Stimulated activated CD8-positive, alpha-beta memory T cell treated with anti-CD3 and anti-CD28 coated beads, Interleukin-2, amount 100 ng/mL, for 1 hour (primary cell): ENCODE data around the gene CRIP3.

Experiments used
- DNase-seq, 2 donors: peaks; one replicate each; pipeline ENCODE4 v3.0.0-alpha.2; 2020; ENCODE audit warnings: low read depth in 2 of 2

Gene CRIP3

DNA sequence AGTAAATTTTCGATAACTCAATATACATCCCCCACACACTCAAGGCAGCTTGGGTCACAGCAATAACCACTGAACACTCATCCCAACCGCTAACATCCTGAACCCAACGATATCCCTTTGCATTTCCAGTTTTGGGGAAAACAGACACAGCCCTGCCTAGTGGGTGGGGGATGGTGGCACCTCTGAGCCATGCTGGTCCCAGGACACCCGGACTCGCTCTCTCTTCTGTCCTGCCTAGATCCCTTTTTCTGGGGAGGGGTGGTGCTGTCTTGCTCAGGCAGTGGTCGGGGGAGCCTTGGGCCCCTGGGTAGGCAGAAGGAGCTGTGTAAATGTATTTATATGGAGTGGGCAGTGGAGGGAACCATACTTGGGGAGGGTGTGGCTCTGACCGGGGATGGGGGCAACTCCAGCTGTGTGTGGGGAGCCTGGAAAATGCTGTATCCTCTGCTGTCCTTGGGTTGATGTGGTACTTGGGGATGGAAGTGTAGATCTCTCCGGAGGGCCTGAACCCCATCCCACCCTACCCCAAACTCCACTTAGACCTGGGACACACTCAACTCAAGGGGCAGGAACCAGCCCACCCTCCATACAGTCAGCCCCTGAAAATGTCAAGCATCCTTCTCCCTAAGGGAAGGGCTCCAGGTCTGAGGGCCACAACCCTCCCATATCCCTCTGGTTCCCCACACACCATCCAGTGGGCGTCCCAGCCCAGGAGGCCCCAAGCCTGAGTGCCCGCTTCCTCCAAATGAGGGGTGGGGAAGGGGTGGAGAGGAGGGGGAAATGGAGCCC is 34.3 kb downstream of the CRIP3 start:
- DNase-seq, result no peak

DNA sequence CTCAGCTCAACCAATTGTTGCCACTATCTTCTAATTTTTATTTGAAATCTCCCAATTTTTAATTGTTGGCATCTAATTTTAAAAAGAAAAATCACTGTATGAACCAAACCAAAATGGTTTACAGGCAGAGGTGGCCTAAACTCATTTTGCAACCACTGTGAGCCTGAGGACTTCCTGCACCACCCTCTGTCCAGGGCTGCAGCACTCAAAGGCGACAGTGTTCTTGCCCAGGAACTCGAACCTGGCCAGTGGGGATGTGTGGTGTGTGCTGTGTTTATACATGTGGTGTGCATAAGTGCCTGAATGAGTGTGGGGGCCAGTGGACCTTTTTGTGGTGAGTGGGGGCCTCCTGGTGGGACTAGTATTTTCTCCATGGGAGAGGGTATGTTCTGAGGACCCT is 34.9 kb downstream of the CRIP3 start:
- no peak for DNase-seq

DNA sequence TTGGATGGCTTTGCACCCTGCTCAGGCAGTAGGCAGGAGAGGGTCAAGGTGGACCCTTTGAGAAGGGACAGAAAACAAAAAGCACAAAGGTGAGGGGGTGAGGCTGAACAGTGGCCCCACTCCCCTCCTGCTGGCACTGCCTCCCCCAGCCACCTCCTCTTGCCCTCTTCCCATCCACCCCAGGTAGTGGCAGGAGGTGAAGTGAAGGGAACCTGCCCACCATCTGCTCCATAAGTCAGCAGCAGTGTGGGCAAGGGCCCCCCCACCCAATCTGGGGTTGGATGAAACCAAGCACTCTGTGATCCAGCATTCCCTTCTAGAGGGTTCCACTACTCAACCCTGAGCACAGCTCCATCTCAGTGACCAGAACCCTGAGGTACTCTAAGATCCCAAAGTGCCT is 36.7 kb downstream of the CRIP3 start:
- no peak for DNase-seq

DNA sequence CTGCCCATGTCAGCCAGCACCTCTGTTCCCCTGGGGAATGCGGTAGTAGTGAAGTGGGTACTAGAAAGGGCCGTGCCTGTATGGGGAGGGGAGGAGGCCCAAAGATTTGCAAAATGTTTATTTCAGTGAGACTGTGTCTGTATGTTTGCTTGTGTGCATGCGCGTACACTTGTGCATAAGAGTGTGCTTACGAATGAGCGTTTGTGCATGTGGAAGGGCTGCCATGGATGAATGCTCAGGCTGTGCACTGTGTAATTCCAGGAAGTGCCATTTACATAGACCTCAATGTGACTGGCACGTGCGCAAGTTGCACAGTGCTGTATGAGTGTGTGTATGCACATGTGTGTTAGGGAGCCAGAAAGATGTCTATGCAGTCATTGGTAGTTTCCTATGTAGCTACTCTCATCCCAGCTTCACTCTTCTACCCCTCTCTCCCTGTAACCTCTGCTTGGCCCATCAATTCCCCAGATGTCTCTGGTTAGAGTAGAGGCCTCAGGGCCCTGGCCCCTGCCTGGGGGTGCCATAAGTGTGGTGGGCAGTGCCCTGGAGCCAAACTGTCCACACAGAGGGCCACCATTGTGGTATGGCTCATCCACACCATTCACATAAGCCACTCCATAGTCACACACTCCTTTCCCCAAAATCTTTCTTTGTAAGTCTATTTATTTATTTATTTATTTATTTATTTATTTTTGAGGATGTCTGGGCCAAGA is 37.4 kb downstream of the CRIP3 start:
- no peak for DNase-seq

DNA sequence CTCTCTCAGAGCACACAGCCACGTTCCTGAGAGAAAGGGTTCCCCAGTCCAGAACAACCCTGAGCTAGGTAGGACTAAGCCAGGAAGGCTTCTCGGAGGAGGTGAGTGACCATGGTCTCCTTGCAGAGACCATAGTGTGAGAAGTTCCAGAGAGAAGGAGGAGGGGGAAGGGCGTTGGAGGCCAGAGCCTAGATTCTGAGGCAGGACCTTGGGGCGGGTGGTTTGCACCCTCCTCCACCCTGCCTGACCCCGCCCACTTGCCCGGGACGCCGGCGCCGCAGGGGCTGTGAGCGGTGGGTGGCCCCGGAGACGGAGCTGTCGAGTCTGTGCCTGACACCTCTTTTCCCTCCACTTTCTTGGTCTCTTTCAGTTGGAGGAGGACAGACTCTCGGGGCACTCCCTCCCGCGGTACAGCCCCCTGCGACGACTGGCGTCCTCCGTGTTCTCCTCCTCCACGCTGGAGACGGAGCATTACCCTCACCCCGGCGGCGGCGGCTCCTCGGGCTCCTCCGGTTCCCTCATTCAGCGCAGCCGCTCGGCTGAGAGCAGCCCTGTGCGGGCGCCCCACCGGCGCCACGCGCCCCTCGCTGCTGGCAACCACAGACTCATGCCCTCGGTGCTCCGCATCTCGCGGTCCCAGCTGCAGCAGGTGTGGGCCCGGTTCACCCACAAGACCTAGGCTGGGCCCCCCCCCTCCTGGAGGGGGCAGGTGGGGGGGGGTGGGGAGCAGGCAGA is 39.2 kb downstream of the CRIP3 start:
- peak in 1 of 2 donors; percentile 22 for DNase-seq

DNA sequence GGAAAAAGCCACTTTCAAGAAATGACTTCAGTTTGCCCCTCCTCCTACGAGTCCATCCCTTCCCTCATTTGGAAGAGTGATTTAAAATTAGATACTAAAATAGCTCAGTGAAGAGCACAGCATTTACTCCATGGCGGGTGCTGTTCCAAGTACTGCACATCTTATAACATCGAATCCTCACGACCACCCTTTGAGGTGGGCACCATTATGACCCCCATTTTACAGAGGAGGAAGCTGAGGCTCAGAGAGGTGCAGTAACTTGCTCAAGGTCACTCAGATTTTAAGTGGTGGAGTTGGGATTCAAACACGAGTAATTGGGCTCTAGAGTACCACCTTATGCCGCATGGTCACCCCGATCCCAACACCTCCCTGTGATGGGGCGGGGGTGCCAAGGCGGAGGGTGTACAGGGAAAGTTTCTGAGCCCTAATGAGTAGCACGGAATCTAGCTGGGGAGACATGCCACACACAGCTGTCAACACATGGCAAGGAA is 39.8 kb downstream of the CRIP3 start:
- no peak for DNase-seq

DNA sequence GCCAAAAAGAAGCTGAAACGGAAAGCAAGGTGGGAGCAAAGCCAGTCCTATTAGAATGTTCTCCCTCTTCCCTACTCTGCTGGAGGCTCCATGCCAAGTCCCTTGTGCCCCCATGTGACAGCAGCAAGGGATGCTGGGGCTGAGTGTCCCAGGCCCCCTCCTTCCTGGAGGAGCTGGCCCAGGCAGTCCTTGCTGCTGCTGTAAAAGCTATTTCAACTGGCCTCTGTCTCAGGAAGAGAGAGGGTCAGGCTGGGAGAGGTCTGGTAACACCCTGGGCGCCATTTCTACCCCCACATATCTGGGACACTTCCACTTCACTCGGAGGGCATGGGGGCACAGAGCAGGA is 40.3 kb downstream of the CRIP3 start:
- no peak for DNase-seq

DNA sequence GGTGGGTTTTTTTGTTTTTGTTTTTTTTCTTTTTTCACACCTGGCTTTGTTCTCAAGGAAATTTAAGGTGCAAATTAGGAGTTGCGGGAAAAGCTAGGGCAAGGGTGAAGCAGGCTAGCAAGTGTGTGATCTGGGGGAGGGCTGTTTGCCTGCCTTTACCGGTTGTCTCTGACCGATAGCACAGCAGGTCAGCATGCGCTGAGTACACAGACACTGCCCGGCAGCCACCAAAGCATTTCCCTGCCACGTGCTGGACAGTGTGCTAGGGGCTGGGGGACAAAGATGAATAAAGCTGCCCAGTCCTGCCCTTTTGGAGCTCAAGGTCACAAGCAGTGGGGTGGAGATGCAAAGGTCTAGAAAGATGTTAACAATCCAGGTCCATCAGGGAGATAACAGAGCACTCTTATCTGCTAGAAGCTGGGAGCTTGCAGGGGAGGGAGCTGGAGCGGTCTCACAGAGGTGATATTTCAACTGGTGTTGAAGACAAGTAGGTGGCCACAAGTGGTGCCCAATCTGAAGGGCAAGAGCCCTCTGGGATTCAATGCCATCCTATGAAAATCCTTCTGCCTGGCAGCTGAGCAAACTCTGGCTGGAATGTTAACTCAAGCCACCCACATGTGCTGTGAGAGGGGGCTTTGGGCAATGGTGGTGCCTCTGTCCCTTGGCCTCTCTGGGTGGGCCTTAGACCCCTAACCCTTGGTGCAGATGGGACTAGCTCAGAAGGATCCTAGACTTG is 40.8 kb downstream of the CRIP3 start:
- DNase-seq, result no peak

DNA sequence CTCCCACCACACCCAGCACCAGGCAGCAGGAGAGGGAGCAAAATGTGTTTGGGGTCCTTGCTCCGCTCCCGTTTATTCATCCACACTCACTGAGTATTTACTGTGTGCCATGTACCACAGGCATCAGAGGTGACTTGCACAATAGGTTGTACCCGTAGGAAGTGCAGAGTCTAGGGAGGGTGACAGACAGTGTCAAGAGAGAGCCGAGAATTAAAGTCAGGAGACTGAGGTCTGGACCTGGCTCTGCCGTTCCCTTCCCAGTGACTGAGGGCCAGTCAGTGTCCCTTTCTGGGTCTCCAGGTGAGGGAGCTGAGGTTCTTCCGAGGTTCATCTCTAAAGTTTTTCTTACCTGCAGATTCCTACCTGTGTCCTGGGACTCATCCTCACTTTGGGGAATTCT is 43.1 kb downstream of the CRIP3 start:
- no peak for DNase-seq

DNA sequence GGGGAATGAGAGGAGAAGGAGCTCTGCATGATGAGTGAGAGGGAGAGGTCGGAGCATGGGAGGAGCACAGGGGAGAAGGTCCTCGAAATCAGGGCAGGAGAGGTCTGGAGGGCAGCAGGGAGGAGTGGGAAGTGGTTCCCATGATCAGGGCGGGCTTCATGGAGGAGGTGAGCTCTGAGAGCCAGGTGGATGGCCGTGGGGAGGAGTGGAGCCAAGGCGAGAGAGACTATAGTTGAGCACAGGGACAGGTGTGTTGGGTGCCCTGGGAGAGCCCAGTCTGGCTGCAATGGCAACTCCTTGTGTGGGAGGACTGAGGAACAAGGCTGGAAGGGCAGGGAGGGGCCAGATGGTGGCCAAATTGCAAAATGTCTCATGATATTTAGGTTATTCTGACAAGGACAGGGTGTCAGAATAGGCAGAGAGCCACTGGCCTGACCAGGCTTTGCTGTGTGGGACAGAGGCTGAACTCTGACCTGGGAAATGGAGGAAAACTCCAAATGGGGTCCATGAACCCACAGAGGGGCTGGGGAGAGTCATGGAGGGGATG is 44.0 kb downstream of the CRIP3 start:
- no peak for DNase-seq

DNA sequence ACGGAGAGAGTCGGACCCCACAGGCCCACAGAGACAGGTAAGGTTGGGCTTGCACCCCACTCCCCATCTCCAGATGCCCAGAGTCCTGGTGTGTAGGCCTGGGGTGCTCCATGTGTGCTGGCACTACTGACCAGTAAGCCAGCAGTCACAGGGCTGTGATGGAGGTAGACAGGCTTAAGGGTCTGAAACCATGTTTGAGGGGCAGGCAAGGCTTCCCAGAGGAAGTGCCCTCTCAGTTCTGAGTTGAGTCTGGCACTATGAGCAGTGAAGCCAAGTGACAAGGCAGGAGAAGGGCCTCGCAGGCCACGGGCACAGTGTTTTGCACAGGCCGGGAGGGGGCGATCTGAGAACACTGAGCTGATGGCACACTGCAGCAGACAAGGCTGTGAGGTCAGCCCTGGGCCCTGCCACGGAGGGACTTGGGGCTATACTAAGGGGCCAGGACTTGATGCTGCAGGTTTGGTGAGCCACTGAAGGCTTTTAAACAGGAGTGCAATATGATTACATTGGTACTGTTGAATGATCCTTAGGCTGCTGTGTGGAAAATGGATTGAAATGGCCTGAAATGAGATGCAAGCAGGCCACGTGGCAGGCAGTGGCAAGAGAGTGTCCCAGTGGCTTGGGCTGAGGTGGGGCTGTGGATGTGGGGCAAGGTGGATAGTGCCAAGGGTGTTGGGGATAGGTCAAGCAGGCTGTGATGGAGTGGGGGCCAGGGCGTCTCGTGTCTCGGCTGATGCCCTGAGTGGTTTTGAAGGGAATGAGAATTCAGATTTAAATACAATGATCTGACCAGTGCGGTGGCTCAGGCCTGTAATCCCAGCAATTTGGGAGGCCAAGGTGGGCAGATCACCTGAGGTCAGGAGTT is 45.1 kb downstream of the CRIP3 start:
- DNase-seq, result peak; percentile 48 to 61

DNA sequence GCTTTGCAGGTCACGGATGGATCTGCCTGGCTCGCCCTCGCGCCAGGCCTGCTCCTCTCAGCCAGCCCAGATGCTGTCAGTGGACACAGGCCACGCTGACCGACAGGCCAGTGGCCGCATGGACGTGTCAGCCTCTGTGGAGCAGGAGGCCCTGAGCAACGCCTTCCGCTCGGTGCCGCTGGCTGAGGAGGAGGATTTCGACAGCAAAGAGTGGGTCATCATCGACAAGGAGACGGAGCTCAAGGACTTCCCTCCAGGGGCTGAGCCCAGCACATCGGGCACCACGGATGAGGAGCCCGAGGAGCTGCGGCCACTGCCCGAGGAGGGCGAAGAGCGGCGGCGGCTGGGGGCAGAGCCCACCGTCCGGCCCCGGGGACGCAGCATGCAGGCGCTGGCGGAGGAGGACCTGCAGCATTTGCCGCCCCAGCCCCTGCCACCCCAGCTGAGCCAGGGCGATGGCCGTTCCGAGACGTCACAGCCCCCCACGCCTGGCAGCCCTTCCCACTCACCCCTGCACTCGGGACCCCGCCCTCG is 45.8 kb downstream of the CRIP3 start:
- DNase-seq, result no peak

DNA sequence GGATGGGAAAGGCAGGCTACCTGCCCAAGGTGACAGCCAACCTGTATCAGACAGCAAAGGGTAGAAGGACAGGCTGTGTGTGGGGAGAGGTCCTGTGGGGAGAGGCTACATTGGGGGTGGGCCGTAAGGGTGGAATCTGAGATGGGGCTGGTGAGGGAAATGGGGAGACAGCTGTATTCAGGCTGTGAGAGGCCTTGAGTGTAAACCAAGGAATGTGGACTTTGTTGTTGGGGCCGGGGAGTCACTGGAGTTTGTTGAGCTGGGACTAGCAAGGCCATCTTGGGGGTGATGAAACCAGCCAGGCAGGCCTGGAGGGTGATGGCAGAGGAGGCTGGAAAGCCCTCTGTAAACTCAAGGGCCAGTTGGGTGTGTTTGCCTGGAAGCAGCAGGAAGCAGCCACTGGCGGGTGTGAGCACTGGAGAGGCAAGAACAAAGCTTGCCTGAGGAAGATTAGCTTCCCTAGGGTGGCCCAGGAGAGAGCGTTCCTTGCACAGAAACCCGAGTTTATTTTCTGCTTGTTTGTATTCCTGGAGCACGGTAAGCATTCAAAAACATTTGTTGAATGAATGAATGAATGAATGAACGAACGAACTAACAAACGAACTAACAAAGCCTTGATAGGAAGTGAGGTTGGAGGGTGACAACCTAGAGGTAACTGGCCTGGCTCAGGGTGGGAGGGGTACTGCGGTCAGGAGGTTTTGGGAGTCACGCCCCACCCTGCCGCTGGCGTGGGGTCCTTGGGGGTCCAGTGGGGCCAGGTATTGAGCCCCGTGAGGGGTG is 46.4 kb downstream of the CRIP3 start:
- no peak for DNase-seq

DNA sequence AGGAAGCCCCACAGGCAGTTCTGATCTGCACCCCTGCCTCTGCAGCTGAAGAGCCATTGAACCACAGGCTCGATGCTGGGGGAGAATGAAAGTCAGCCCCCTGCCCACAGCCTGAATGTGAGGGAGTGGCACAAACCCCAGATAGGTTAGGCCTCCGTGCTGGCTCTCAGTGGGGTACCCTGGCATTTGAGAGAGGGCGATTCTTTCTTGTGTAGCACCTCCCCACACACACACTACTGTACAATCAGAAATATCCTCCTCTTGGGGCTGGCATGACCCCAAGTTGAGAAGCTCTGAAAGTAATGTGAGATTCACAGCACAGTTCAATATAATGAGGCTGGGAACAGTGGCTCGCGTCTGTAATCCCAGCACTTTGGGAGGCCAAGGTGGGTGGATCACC is 47.4 kb downstream of the CRIP3 start:
- no peak for DNase-seq

DNA sequence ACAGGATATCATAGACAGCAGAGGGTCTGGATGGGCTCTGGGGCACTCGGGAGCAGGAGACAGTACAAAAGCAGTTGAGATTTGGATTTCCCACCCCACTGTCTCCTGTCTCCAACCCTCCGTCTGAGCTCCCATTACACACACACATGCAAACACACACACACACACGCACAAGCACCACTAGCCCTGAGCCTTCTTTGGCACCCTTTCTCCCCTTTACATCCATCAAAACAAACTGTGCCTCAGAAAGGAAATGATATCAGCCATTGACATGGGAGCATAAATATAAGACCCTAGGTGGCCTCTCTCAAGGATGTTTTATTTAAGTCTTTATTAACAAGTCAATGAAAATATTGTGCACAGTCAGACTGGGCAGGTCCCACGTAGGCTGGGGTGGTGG is 47.8 kb downstream of the CRIP3 start:
- DNase-seq, result no peak

DNA sequence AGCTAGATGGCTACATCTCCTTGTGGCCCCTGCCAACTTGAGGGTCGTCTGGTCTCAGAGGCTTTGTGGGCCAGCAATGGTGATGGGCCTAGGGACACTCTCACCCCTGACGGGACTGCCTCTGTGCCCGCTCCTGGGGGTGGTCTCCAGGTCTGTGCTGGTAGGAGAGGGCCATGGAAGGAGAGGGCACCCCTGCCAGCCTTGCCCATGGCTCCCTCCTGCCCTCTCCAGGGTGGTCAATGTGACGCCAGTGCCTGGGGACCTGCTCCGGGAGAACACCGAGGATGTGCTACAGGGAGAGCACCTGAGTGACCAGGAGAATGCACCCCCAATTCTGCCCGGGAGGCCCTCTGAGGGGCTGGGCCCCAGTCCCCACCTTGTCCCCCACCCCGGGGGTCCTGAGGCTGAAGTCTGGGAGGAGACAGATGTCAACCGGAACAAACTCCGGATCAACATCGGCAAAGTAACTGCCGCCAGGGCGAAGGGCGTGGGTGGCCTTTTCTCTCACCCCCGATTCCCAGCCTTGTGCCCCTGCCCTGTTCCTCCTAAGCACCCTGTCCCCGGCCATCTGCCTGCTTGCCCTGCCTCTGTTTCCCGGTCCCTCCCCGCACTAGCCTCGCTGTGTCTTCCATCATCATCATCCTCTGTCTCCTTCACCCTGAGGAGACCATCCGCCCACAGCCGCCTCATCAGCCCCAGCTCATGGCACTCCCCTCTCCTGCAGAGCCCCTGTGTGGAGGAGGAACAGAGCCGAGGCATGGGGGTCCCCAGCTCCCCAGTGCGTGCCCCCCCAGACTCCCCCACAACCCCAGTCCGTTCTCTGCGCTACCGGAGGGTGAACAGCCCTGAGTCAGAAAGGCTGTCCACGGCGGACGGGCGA is 49.6 kb downstream of the CRIP3 start:
- no peak for DNase-seq

DNA sequence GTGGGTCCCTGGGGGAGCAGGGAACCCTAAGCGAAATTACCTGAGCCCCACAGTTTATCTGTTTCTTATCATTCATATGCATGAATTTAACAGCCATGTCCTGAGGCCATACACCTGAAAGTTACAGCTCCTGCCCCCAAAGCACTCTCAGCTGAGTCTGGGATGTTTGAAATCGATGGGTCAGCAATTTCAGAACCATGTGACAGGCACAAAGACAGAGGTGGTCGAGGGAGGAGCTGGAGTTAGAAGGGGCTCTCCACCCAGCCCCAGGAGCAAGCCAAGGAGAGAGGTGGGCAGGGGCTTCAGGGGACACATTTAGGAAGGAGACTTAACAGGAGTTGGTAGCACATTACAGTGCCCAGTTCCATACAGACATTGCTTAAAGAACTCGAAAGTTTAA is 50.4 kb downstream of the CRIP3 start:
- DNase-seq, result no peak

DNA sequence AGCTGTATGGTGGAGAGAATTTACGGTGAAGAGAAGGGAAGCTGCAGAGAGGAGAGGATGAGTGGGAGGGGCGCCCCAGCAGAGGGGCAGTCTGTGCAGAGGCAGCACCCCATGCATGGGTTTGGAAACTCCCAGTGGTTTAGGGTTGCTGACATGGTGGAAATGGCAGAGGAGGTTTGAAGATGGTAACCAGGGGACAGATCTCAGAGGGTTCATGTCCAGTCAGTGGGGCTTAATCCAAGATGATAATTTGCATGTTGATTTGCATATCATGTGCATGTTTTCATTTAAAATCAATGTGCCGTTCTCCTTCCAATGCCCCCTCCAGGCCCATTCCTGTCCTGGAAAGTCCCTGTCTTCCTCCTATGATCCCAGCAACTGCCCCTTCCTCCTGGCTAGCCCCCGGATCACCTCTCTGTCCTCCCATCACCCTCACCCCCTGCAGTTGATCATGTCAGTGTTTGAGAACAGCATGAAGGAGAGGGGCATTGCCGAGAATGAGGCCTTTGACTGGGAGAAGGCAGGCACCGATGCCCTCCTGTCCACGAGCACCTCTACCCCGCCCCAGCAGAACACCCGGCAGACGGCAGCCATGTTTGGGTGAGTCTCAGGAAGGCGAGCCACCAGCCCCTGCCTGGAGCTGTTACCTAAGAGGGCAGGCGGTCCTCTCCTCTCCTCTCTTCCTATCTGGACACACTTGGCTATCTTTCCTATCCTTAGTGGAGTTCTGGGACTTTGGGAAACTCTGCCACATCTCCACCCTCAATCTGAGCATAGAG is 51.1 kb downstream of the CRIP3 start:
- no peak for DNase-seq
